Skeletal muscle satellite cell (primary cell): Measurements from ENCODE around the gene HTRA3.
"Not testable (repeated sequence)": the region's sequence is repeated elsewhere in the genome, so short reads cannot be mapped to it uniquely, and the experiment has no call there.

ENCODE experiments used
- H3K27me3 ChIP-seq: 2 replicates; pipeline ENCODE4 v1.7.0; 2013; ENCODE audit warnings: low read length; ENCODE audit not compliant: control insufficient read depth, insufficient read depth
- H3K36me3 ChIP-seq: 2 replicates; pipeline ENCODE4 v1.7.0; 2013; ENCODE audit warnings: mild to moderate bottlenecking, control low read depth, low read length; ENCODE audit not compliant: insufficient read depth
- H3K4me1 ChIP-seq: 2 replicates; pipeline ENCODE4 v1.7.0; 2013; ENCODE audit warnings: low read length; ENCODE audit not compliant: control insufficient read depth, insufficient read depth
- H3K4me2 ChIP-seq: 2 replicates; pipeline ENCODE4 v1.7.0; 2013; ENCODE audit warnings: mild to moderate bottlenecking, low read length
- H3K4me3 ChIP-seq: 2 replicates; pipeline ENCODE4 v1.7.0; 2013; ENCODE audit warnings: low read length
- H3K9ac ChIP-seq: 2 replicates; pipeline ENCODE4 v1.7.0; 2013; ENCODE audit warnings: mild to moderate bottlenecking, low read depth, low read length, moderate library complexity
- H3K9me3 ChIP-seq: replicated peaks from 2 replicates; pipeline ENCODE4 v1.7.0; 2013; ENCODE audit warnings: mild to moderate bottlenecking, control low read depth, low read length

HTRA3 gene

DNA sequence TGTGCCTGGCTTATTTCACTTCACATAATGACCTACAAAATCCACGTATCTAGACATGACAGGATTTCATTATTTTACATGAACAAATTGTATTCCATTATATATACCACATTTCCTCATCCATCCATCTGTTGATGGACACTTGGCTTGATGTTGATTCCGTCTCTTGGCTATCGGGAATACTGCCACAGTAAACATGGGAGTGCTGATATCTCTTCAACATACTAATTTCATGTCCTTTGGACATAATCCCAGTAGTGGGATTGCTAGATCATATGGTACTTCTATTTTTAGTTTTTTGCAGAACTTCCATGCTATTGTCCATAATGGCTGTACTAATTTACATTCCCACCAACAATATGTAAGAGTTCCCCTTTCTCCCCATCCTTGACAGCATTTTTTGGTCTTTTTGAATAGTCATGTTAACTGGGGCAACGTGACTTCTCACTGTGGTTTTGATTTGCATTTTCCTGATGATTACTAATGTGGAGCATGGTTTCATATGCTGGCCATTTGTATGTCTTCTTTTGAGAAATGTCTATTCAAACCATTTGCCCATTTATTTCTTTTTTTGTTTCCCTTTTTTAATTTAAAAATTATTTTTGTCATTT is 68.9 kb downstream of the HTRA3 start:
- Histone ChIP-seq H3K9ac (no peak overlapping the region), H3K4me2 (no peak overlapping the region), H3K9me3 (peaks cover 4% of the 10 kb centered on the region), H3K4me1 (peaks cover 9% of the 10 kb centered on the region), H3K27me3 (peaks cover 16% of the 10 kb centered on the region), H3K36me3 (no peaks in the 10 kb centered on the region), H3K4me3 (no peak overlapping the region)

DNA sequence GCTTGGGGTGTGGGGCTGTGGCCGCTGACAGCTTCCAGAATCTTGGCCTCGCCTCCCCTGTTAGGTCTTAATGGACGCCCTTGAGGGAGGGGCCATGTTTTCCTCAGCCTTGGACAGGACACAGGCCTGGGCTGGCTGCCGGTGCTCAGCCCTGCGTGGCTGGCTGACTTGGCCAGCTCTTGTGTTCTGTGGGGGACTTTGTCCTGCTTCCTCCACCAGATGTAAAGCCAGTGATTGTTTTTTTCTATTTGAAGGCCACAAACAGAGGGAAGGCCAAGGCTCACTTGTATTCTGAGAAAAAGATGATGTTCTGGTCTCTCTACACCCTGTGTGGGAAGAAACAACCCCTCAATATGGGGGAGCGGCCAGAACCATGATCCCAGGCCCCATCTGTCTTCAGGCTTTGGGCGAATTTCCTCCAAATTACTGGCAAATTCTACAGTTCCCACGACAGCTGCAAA is 71.3 kb downstream of the HTRA3 start:
- no peak overlapping the region for H3K9ac ChIP-seq
- no peaks in the 10 kb centered on the region for H3K36me3 ChIP-seq
- peaks cover 3% of the 10 kb centered on the region for H3K9me3 ChIP-seq

DNA sequence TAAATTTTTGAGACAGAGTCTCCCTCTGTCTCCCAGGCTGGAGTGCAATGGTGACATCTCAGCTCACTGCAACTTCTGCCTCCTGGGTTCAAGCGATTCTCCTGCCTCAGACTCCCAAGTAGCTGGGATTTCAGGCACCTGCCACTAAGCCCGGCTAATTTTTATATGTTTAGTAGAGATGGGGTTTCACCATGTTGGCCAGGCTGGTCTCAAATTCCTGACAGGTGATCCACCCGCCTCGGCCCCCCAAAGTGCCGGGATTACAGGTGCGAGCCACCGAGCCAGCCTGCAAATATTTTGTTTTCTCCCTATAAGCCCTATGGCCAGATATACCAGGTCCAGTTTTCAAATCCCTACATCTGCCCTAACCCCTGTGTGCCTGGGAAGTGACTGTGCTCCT is 71.7 kb downstream of the HTRA3 start:
- H3K4me3 ChIP-seq, H3K9me3 ChIP-seq, H3K36me3 ChIP-seq, H3K4me2 ChIP-seq, H3K9ac ChIP-seq: not testable (repeated sequence)
- peaks cover 19% of the 10 kb centered on the region for H3K4me1 ChIP-seq
- peaks cover 14% of the 10 kb centered on the region for H3K27me3 ChIP-seq

More for the DNA sequence above, 71.3 kb downstream of the HTRA3 start:
- H3K4me3 ChIP-seq, result no peak overlapping the region
- peaks cover 14% of the 10 kb centered on the region for H3K27me3 ChIP-seq
- H3K4me1 ChIP-seq, result peaks cover 19% of the 10 kb centered on the region
- H3K4me2 ChIP-seq, result no peak overlapping the region

DNA sequence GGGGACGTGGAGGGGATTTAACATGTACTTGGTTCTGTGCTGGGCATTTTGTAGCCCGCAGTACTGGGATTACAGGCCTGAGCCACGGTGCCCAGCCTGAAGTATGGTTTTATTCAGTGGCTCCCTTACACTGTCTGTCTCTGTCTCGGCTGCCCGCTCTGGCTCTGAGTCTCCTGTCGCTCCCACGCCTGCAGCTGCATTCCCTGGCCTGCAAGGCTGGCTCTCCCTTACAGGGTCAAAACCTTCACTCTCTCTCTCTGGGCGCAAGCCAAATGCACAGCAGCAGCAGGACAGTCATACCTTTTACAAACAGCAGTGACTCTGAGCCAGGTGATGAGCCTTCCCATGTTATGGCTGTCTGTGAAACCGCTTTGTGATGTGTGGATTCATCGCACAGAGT is 72.1 kb downstream of the HTRA3 start:
- Histone ChIP-seq H3K4me1 (peaks cover 16% of the 10 kb centered on the region), H3K27me3 (peaks cover 14% of the 10 kb centered on the region), H3K4me2 (no peak overlapping the region), H3K4me3 (no peak overlapping the region), H3K9me3 (no peaks in the 10 kb centered on the region), H3K36me3 (no peaks in the 10 kb centered on the region), H3K9ac (no peak overlapping the region)

DNA sequence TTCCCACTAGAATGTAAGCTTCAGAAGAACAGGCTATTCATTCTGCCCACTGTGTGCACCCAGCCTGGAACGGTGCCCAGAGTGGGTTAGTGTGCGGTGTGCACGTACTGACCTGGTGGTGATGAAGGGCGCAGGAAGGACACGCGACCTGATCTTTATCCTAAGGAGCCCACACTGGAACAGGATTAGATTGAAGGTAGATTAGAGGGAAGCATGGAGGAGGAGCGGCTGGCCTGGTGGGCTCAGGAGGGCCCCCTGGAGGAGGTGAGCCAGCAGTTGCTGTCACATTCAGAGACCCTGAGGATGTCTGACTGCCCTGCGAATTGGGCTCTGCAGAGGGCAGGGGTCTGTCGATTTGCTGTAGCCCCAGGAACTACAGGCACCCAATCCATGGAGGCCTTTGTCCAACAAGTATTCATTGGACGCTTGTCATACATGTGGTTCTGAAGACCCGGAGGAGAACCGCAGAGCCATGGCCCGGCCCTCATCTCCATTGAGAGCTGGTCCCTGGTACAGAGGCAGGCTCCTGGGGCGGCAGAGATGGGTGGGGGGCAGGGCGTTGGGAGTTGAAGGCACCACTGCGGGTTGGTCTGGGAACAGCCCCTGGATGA is 73.2 kb downstream of the HTRA3 start:
- Histone ChIP-seq H3K9me3 (no peaks in the 10 kb centered on the region), H3K4me1 (peaks cover 15% of the 10 kb centered on the region), H3K27me3 (peaks cover 18% of the 10 kb centered on the region), H3K4me3 (no peak overlapping the region), H3K4me2 (no peak overlapping the region), H3K9ac (no peak overlapping the region), H3K36me3 (no peaks in the 10 kb centered on the region)

DNA sequence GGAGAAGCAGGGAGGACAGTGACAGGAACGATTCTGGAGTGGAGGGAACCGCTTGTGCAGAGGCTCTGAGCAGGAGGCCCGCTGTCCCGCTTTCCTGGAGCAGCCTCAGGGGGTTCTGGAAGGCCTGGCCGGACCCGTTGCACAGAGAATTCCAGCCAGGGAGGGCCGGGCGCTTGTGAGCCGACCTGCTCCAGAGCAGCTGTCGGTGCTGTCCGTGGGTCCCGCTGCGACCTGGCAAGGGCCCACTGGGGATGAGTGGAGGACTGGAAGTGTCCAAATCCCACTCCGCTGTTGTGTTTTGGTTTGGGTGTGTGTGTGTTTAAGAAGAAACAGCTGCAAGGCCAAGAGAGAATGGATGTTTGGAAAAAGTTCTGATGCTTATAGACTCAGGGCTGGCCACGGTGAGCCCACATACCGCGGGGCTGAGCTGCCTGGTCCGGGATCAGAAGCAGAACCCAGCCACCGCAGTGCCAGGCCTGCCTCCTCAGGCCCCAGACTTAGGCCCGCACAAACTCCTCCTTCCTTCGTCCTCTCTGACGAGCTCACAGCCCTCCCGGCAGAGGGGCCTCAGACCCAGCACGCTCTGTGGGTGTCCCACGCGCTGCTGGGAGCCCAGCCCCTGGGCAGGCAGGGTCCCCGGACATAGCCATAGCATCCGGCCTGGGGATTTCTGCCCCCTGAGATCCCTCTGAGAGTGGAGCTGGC is 73.9 kb downstream of the HTRA3 start:
- H3K9me3 ChIP-seq, result no peaks in the 10 kb centered on the region
- H3K9ac ChIP-seq, result no peak overlapping the region
- peaks cover 15% of the 10 kb centered on the region for H3K4me1 ChIP-seq
- H3K4me2 ChIP-seq, result no peak overlapping the region
- no peak overlapping the region for H3K4me3 ChIP-seq
- H3K36me3 ChIP-seq, result no peaks in the 10 kb centered on the region
- peaks cover 23% of the 10 kb centered on the region for H3K27me3 ChIP-seq

DNA sequence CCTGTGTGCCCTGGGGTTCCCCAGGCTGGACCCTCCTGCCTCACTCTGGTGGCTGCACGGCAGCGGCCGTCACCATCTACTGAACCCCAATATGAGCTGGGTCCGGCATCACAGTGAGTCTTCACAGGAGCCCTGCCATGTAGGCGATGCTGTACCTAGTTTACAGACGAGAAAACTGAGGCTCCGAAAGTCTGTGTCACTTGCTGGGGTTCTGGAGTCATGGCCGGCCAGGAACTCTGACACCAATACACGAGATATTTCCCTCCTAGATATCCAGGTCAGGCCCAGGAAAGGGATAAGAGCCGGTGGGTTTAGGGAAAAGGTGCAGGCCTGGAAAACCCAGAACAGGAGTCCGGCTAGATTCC is 74.4 kb downstream of the HTRA3 start:
- no peaks in the 10 kb centered on the region for H3K9me3 ChIP-seq
- peaks cover 15% of the 10 kb centered on the region for H3K4me1 ChIP-seq
- H3K27me3 ChIP-seq, result peaks cover 23% of the 10 kb centered on the region
- no peaks in the 10 kb centered on the region for H3K36me3 ChIP-seq
- H3K9ac ChIP-seq, result no peak overlapping the region
- H3K4me3 ChIP-seq, result no peak overlapping the region
- no peak overlapping the region for H3K4me2 ChIP-seq

DNA sequence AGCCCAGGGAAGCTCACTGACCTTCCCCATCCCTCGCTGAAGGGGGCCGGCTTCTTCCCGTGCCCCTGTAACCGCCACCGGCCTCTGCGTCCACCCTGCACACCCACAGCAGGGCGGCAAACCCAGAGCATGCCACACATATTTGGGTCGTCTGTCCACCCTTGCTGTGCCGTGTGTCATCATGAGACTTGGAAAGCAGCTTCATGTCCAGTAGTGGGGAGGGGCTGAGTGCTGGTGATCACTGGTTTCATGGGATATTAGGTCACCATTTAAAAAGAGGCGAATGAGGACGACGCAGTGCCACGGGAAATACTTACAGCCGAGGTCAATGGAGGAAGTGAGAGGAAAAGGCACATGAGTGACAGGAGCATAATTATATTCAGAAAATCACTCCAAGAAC is 74.8 kb downstream of the HTRA3 start:
- Histone ChIP-seq H3K36me3 (no peaks in the 10 kb centered on the region), H3K4me3 (no peak overlapping the region)

DNA sequence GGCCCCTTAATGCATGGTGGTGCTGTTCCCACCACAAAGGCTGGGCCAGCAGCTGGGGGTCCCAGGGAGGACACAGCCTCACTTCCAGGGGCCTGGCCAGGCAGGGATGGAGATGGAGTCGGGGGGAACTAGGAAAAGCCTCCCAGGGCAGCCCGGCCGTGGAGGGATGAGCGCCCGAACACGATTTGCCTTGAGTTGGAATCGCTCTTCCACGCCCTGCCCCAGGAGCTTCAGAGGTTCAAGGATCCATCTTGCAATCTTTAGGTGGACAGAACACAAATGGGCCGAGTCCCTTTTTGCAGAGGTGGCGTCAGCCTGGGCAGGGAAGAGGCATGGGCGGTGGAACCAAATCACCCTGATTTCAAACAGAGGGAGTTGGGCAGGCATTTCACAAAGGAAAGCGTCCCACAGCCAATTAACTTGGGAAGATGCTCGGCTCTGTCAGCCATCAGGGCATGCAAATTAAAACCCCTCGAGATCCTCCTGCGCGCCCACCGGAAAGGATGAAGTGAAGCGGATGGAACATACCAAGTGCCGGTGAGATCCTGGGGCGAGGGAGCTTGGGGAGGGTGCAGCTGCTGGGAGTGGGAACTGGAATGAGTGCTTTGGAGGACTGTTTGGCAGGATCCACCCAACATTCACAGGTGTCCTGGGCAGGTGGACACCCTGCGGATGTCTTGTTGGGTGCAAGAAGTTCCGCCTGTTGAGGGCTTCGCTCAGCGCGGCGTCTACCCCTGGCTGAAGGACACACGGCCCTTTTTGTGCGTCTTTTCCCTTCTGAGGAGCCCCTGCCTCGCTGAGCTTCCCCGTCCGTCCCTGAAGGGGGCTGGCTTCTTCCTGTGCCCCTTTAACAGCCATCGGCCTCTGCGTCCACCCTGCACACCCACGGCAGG is 75.7 kb downstream of the HTRA3 start:
- H3K9me3 ChIP-seq, result no peaks in the 10 kb centered on the region

More for the DNA sequence above, 74.8 kb downstream of the HTRA3 start:
- Histone ChIP-seq H3K9me3 (no peaks in the 10 kb centered on the region), H3K4me1 (peaks cover 15% of the 10 kb centered on the region), H3K9ac (no peak overlapping the region), H3K4me2 (no peak overlapping the region), H3K27me3 (peaks cover 20% of the 10 kb centered on the region)

DNA sequence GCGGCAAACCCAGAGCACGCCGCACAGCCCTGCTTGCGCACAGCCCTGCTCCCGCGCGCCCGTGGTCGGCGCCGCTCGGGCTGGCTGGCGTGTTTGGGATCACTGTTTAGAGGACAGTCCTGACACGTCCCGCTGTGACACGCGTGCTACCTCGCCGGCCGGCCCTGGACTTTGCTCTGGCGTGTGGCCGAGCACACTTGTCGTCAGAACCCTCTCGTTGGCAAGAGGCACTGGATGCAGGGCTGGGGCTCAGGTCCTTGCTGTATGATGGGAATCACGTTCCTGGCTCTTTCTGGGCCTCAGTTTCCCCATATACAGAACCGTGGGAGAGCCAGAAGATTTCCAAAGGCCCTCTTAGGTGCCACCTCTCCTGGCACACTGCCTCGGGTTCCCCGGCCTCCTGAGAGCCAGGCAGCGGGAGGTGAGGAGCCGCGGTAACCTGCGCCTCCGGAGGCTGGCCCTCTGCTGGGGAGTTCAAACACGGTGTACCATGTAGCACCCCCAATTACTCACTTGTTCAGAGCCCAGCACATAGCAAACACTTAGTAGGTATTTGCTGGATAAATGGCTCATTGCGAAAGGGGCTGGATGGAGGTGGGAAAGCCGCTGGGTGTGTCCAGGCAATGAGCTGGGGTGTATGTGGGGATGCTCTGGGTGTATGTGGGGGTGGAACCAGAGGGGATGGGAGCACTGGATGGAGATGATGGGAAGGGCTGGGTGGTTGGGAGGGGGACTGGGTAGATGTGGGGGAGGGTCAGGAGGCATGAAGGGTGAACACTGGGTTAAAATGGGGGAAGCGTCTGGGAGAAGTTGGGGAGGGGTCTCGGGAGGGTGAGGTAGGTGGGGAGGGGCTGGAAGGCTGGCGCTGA is 76.6 kb downstream of the HTRA3 start:
- no peaks in the 10 kb centered on the region for H3K9me3 ChIP-seq
- no peaks in the 10 kb centered on the region for H3K36me3 ChIP-seq
- peaks cover 20% of the 10 kb centered on the region for H3K27me3 ChIP-seq
- no peak overlapping the region for H3K4me2 ChIP-seq
- no peak overlapping the region for H3K9ac ChIP-seq
- H3K4me3 ChIP-seq, result no peak overlapping the region
- H3K4me1 ChIP-seq, result peaks cover 9% of the 10 kb centered on the region

More for the DNA sequence above, 75.7 kb downstream of the HTRA3 start:
- no peak overlapping the region for H3K4me3 ChIP-seq
- no peak overlapping the region for H3K4me2 ChIP-seq
- H3K27me3 ChIP-seq, result peaks cover 26% of the 10 kb centered on the region
- H3K9ac ChIP-seq, result no peak overlapping the region
- no peaks in the 10 kb centered on the region for H3K36me3 ChIP-seq
- H3K4me1 ChIP-seq, result peaks cover 15% of the 10 kb centered on the region
